Measurements from ENCODE around the gene GNAS-AS1.
A peak's percentile ranks its signal among the peaks of the same experiment; 100 is the strongest.

The GNAS-AS1 gene

DNA sequence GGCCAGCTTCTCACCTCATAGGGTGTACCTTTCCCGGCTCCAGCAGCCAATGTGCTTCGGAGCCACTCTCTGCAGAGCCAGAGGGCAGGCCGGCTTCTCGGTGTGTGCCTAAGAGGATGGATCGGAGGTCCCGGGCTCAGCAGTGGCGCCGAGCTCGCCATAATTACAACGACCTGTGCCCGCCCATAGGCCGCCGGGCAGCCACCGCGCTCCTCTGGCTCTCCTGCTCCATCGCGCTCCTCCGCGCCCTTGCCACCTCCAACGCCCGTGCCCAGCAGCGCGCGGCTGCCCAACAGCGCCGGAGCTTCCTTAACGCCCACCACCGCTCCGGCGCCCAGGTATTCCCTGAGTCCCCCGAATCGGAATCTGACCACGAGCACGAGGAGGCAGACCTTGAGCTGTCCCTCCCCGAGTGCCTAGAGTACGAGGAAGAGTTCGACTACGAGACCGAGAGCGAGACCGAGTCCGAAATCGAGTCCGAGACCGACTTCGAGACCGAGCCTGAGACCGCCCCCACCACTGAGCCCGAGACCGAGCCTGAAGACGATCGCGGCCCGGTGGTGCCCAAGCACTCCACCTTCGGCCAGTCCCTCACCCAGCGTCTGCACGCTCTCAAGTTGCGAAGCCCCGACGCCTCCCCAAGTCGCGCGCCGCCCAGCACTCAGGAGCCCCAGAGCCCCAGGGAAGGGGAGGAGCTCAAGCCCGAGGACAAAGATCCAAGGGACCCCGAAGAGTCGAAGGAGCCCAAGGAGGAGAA lies 10.5 kb downstream of the GNAS-AS1 start:
- TF ChIP-seq, protein P1, sequence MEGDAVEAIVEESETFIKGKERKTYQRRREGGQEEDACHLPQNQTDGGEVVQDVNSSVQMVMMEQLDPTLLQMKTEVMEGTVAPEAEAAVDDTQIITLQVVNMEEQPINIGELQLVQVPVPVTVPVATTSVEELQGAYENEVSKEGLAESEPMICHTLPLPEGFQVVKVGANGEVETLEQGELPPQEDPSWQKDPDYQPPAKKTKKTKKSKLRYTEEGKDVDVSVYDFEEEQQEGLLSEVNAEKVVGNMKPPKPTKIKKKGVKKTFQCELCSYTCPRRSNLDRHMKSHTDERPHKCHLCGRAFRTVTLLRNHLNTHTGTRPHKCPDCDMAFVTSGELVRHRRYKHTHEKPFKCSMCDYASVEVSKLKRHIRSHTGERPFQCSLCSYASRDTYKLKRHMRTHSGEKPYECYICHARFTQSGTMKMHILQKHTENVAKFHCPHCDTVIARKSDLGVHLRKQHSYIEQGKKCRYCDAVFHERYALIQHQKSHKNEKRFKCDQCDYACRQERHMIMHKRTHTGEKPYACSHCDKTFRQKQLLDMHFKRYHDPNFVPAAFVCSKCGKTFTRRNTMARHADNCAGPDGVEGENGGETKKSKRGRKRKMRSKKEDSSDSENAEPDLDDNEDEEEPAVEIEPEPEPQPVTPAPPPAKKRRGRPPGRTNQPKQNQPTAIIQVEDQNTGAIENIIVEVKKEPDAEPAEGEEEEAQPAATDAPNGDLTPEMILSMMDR (IDR thresholded peaks at IDR 0.05; ENCODE audit: low read depth, low read length): no peak
- DNase-seq (ENCODE audit: extremely low read depth, low read depth): no peak

DNA sequence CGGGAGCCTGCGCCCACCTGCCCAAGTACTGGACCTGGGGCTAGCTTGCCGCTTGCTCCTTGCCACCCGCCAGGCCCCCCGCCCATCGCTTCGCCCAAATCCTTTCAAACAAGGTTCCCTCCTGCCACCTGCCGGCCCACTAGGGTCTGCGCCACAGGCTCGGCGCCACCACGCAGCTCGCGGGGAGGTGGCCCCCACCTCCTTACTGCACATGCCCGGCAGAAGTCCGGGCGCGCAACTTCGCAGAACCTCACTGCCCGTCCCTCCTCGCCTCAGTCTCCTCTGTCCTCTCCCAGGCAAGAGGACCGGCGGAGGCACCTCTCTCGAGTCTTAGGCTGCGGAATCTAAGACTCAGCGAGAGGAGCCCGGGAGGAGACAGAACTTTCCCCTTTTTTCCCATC lies 11.2 kb downstream of the GNAS-AS1 start:
- TF ChIP-seq, protein P1 (IDR thresholded peaks at IDR 0.05; ENCODE audit: low read depth, low read length): peak; percentile 28
- DNase-seq (ENCODE audit: extremely low read depth, low read depth): no peak

DNA sequence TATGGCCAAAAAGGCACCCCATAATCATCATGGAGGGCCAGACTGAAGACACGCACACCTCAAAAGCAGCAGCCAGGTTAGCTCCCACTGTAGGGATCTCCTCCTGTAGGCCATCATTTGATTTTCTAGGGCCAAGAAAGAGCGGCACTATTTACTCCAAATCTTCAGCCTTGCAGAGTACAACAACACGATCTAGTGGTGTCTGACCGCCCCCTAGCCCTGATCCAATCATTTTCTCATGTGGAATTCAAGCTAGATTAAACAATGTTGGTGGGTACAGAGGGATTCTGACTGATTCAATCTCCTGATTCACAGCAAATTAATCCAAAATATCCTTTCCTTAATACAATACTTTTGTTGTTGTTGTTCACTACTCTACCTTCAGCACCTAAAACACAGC lies 12.5 kb downstream of the GNAS-AS1 start:
- no peak for DNase-seq (ENCODE audit: extremely low read depth, low read depth)

DNA sequence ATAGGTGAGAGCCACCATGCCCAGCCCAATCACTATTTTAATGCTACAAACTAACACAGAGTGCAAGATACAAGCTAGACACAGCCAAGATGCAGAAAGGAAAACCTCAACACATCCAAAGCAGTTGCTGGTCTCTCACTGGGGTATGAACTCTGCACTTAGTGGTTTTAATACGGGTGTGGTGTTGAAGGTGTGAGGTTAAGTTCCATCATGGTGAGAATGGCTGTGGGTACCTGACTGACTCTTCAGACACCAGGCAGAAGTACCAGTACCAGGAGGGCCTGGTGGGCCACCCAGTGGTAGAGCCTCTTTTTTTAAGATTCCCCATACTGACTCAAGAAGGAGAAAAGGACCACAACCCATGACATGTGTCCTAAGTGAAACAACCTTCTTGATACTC lies 13.0 kb downstream of the GNAS-AS1 start:
- DNase-seq (ENCODE audit: extremely low read depth, low read depth): no peak
- TF ChIP-seq, protein P1 (IDR thresholded peaks at IDR 0.05; ENCODE audit: low read depth, low read length): no peak

More for the DNA sequence above, 12.5 kb downstream of the GNAS-AS1 start:
- TF ChIP-seq, protein P1 (IDR thresholded peaks at IDR 0.05; ENCODE audit: low read depth, low read length): no peak

DNA sequence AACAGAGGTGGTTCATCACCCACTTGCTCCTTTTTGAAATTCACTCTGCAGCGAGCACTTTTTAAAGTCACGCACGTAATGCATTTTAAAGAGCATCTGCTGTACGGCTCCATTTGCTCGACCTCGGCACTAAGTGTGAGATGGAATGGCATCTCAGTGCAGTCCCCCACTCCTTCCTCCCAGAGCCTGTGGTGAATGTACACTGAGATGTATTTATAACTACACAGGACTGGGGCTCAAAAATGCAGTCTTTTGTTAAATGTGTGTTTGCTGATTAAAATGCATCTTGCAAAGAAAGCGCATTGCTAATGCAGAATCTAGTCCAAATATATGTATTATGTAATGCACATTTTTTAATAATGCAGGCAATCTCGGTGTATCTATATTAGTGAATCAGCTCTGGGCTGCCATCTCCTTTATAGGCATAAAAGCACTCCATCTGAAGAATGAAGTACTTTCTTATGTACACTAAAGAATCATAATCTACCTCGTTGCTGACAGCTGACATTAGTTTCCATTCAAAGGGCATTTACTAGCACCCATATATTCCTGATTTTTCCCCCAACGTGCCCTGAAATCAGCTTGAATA lies 14.0 kb downstream of the GNAS-AS1 start:
- TF ChIP-seq, protein P1 (IDR thresholded peaks at IDR 0.05; ENCODE audit: low read depth, low read length): no peak
- DNase-seq (ENCODE audit: extremely low read depth, low read depth): no peak

DNA sequence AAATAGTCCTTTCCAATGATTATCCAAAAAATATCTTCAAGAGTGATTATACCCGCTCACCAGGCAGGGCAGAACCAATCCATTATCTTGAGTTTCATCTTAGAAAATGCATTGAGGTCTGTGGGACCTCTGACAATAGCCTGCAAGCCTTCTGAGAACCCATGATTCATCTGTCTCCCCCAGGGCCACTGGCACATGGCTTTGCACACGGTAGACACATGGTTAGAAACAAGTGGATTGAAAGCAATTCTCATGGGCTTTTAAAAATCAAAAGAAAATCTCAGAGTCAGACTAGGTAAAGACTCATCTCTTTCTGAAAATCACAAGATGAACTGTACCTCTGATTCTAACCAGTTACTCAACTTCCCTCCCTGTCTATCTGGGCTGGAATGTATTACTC lies 15.5 kb downstream of the GNAS-AS1 start:
- TF ChIP-seq, protein P1 (IDR thresholded peaks at IDR 0.05; ENCODE audit: low read depth, low read length): no peak
- DNase-seq (ENCODE audit: extremely low read depth, low read depth): no peak

DNA sequence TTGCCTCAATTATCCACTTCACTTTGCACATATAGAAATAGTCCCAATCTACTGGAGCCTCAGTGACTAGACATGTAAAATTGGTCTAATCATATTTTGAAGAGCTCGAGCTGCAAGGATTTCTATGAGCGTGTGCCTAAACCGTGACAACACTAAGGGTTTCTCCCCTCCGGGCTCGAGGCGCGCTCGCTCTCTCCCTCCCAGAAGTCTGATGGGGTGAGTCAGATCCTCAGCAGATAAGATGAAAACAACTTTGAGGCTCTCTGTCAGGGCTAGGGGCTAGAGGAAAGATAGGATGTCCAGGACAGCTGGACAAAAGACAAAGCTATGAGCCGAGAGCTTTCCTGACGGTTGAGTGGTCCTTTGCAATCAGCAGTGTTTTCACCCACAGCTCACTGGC lies 16.8 kb downstream of the GNAS-AS1 start:
- no peak for DNase-seq (ENCODE audit: extremely low read depth, low read depth)
- TF ChIP-seq, protein P1 (IDR thresholded peaks at IDR 0.05; ENCODE audit: low read depth, low read length): no peak
